GM15510 (cell line): Measurements from ENCODE around the gene TSEN2.

Experiments used
- POLR2A ChIP-seq: IDR thresholded peaks from 3 replicates; pipeline ENCODE4 v1.6.1; 2011; ENCODE audit warnings: borderline replicate concordance; ENCODE audit not compliant: insufficient read length; ENCODE audit errors: extremely low read depth

TSEN2 gene

GRCh38 chr3:12465151-12465835, 19.0 kb upstream of the TSEN2 start:
- no peak for TF ChIP-seq POLR2A

GRCh38 chr3:12465836-12466225, 18.4 kb upstream of the TSEN2 start:
- no peak for TF ChIP-seq POLR2A

- TF ChIP-seq POLR2A, result no peak
These were observed 16.5 kb upstream of the TSEN2 start for GRCh38 chr3:12467746-12468145.

DNA sequence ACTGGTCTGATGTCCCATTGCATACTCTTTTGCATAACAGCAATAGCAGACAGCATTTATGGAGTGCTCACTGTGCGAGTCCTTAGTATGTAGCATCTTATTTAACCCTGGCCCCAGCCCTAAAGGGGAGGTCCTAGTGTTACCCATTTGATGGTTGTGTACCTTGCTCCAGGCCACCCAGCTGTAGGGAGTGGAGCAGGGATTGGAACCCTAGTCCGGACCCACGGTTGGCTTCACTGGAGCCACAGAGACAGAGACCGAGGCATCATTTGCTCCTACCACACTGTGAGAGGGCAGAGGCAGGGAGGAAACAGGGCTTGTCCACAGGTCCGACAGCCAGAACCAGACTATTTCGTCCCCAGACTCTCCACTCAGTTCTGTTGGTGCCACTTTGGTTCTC, 16.0 kb upstream of the TSEN2 start:
- no peak for TF ChIP-seq POLR2A

DNA sequence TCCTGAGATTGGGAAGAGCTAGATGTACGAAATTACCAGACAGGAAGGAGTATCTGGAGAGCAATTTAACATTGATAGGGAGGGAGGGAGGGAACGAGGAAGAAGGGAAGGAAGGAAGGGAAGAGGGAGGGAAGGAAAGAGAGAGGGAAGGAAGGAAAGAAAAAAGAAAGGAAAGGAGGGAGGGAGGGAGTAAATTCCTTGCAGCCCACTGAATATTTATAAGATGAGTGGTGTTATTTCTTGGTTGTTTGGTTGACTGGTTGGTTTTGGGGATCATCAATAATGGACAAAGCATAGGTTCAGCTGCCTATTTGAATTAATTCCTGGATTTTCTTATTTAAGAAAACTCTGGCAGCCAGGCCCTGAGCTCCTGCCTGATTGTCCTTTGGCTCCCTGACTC, 15.5 kb upstream of the TSEN2 start:
- no peak for TF ChIP-seq POLR2A

- TF ChIP-seq POLR2A, result no peak
These were observed 14.2 kb upstream of the TSEN2 start for GRCh38 chr3:12470111-12470510.

- TF ChIP-seq POLR2A, result no peak
These were observed 13.6 kb upstream of the TSEN2 start for GRCh38 chr3:12470680-12471079.

DNA sequence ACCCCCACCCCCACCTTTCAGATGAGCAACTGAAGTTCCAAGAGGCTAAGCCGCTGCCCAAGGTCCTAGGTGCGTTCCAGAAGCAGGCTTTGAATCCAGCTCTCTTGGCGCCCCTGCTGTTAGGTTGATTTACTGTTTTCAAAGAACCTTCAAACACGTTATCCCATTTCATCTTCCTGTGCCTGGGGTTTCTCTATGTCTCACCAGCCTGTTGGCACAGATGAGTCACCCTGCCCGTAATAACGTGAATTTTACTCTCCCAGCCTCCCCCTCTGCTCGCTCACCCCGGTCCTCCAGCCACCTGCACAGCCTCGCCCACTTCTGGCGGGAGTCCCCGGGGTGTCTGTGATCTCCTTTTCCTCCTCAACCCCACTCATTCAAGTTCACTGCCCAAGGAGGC, 13.0 kb upstream of the TSEN2 start:
- TF ChIP-seq POLR2A, result no peak

DNA sequence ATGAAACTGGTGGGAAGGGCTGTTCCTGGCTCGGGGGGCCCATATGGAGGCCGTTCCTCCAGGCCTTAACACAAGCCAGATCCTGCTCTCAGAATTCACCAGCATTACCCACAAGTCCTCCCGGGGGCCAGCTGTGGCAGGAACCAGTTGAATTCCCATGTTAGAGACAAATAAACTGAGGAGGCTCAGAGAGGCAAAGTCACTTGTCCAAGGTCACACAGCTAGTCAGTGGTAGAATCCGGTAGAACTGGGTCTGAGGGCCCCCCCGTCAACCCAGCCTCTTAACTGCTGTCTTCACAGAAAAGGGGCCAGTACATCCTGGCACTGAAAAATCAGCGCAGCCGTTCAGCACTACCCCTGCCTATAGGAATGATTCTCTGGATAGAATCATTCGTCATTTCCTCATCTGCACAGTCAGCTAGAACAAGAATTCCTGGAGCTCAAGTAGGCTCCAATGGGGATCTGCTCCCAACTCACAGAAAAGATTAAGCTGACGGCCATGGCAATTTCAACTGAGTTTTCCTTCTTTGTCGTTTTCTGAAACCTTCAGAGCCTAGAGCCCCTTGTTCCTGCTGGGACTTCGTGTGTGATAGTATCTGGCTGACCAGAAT, 12.2 kb upstream of the TSEN2 start:
- no peak for TF ChIP-seq POLR2A

DNA sequence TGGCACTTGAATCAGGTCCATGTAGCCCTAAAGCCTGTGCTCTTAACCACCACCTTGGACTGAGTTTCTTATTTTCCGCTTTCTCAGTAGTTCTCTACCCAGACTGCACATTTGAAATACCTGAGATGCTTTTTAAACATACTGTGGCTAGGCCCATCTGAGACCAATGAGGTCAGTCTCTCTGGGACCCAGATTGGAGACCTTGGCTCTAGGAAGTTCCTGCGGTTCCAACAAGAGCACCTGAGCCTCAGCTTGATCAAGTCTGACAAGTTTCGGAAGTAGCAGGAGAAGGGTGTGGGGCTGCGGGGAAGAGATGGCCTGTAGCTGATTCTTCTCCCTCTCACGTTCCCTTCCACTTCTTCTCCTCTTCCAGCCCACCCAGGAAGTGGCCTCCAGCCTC, 11.5 kb upstream of the TSEN2 start:
- TF ChIP-seq POLR2A, result no peak

- no peak for TF ChIP-seq POLR2A
These were observed 10.8 kb upstream of the TSEN2 start for GRCh38 chr3:12473511-12473910.

DNA sequence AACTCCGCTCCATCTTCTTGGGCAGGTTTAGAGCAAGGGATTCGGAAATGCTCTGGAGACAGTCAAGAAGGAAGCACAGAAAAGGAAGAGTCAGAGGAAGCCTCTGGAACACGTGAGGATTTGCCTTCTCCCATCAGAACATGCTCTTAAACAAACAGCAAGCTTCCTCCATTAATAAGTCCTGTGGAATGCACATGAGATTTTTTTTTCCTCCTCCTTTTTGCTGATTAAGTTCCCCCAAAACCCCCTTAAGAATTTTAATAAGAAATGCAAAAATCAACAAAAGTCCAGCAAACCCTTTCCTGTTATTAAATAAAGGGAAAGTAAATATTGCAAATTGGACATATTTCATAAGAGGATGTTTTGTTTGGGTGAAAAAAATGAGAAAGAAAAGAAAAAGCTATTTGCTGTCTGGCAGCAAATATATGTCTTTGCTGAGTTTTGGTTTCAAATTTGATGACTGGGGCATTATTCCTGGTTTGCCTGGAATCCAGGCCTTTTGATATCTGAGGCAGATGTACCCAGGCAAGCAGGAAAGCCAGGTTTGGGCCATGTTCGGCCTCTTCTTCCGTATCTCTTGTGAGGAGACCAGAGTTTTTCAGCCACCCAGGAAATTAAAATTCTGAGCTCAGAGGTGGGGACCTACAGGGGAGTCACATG, 7.9 kb upstream of the TSEN2 start:
- TF ChIP-seq POLR2A, result no peak

DNA sequence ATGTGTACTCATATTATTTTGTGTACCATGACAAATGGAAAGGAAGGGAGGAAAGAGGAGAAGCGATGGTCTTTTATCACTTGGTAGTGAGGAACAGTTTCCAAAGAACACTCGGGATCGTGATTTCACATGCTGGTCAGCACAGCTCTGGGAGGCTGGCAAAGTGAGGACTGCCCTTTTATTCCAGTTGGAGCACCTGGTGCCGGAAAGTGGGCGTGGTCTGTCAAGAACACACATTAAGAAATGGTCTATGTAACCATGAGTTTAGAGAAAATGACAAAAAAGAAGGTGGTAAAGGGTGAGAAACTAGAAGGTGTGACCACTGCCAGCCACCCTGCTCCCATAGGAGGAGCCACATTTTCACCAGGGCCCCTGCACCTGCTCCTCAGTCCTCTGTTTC, 7.0 kb upstream of the TSEN2 start:
- no peak for TF ChIP-seq POLR2A

DNA sequence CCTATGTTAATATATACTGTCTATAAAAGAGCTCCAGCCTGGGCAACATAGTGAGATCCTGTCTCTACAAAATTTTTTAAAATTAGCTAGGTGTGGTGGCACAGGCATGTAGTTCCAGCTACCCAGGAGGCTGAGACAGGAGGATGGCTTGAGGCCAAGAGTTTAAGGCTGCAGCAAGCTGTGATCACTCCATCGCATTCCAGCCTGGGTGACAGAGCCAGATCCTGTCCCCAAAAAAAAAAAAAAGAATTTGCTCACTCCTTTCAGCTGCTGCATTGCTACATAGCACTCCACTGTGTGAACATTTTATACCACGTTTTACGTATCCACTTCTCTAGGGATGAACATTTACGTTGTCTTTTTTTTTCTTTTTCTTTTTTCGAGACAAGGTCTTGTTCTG, 6.0 kb upstream of the TSEN2 start:
- no peak for TF ChIP-seq POLR2A

DNA sequence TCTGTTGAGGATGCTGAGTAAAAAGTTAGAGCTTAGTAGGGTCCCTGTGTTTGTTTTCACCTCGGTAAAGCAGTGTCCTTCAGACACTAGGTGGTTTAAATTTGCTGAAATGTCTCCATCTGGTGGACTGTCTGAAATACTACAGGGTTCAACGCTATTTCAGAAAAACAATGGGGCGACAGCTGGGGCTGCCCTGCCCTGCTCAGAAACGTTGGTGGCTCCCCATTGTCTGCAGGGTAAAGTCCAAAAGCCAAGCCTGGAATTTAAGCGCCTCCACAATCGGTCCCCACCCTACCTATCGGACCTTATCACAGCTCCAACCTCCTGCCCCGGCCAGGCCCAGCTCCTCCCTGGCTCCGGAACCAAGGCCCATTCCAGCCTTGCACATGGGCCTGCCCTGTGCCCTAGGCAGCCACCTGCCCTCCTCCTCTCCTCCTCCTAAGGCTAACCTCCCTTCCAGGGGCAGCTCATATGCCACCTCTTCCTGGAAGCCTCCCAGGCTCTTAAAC, 4.3 kb upstream of the TSEN2 start:
- TF ChIP-seq POLR2A, result no peak

- no peak for TF ChIP-seq POLR2A
These were observed 870 bp upstream of the TSEN2 start for GRCh38 chr3:12483410-12483809.
